Adrenal gland (tissue), 12 donors: Measurements from ENCODE around the gene IQSEC1. TPM values are rescaled to one million over a fixed set of nuclear protein-coding genes. Genes with fewer than 3 reads are reported as not detected.
A peak's percentile ranks its signal among the peaks of the same experiment; 100 is the strongest.

Source experiments
- DNase-seq, 7 donors: peaks; one replicate each; pipeline ENCODE4 v3.0.0-alpha.2; 2019 to 2020
- H3K27ac ChIP-seq, 5 donors: fragments of 200-600 bp; sonication (generic) in 4 of 5; 1 replicate in 3 of 5; 2 replicates in 2 of 5; pipeline versions ENCODE4 v1.5.1 to v1.8.0; 2016 to 2020; ENCODE audit warnings: mild to moderate bottlenecking in 1 of 5
- H3K27me3 ChIP-seq: fragments of 200-600 bp; 2 replicates; pipeline ENCODE4 v1.8.0; 2021
- H3K36me3 ChIP-seq, 2 donors: fragments of 200-600 bp; replicated peaks in 1 of 2; 1 replicate in 1 of 2; 2 replicates in 1 of 2; pipeline versions ENCODE4 v1.5.1 to v1.8.0; 2018 to 2022
- H3K4me1 ChIP-seq, 2 donors: fragments of 200-600 bp; replicated peaks in 1 of 2; 1 replicate in 1 of 2; 2 replicates in 1 of 2; pipeline versions ENCODE4 v1.5.1 to v1.8.0; 2018 to 2021
- H3K4me3 ChIP-seq, 4 donors: fragments of 200-600 bp; sonication (generic) in 3 of 4; one replicate each; pipeline ENCODE4 v1.5.1; 2016 to 2018
- H3K9me3 ChIP-seq, 3 donors: fragments of 200-600 bp; sonication (generic) in 1 of 3; replicated peaks in 1 of 3; 1 replicate in 2 of 3; 2 replicates in 1 of 3; pipeline versions ENCODE4 v1.5.1 to v1.8.0; 2016 to 2021
- CTCF ChIP-seq, 6 experiments: fragments of 450-650 bp in 4 of 6; fragments of 200-600 bp in 2 of 6; sonication (generic) in 1 of 6; IDR thresholded peaks; 1 replicate in 5 of 6; 2 replicates in 1 of 6; pipeline versions ENCODE4 v1.5.1 to v1.8.0; 2016 to 2021; ENCODE audit warnings: antibody characterized with exemption in 6 of 6, mild to moderate bottlenecking in 2 of 6, moderate library complexity in 1 of 6
- POLR2A ChIP-seq, 2 donors: fragments of 450-650 bp; IDR thresholded peaks; one replicate each; pipeline ENCODE4 v1.6.1; 2017; ENCODE audit warnings: antibody characterized with exemption in 2 of 2, mild to moderate bottlenecking in 2 of 2, moderate library complexity in 1 of 2
- WGBS, 4 donors: extraction: QIAGEN DNeasy Blood & Tissue Kit in 2 of 4; methylation state at CpG; one replicate each; pipeline versions ENCODE4 v1.1.5 to v1.1.7; 2013 to 2017; 5-methylcytosine and 5-hydroxymethylcytosine counted together
- intact Hi-C, 2 donors: fragments of 100-400 bp; cut with DNase I; formaldehyde crosslinking; loops; one replicate each; pipeline versions ENCODE4 v1.14.1 to v1.15.0; 2022 to 2023
- polyA plus RNA-seq, 3 donors: library from polyadenylated mRNA; stranded (reverse); fragments of 200-250 nt in 2 of 3; fragments of 350-450 nt in 1 of 3; fragmentation: Illumina TruSeq in 1 of 3; extraction: RNeasy Lipid Tissue Mini Kit (QIAGEN cat#74804) in 1 of 3; gene quantifications; one replicate each; pipeline ENCODE4 v1.2.3, GENCODE V29; 2013 to 2014
- total RNA-seq, 9 donors: library from RNA; depleted of rRNA in 4 of 9; stranded (reverse); fragments of >200 nt in 4 of 9; fragments of 120-200 nt in 1 of 9; fragmentation: NEBNext Ultra II Directional in 1 of 9; extraction: Animal tissue kit (Norgen Biotek cat#: 25700) in 1 of 9; gene quantifications; one replicate each; pipeline versions ENCODE4 v1.1.0 to v1.2.4, GENCODE V29; 2013 to 2023
- donor health status: healthy with polysubstance abuse.
- donor health status: Bipolar disorder and iron deficiency.
- donor health status: DM: yes; HTN: yes; CAD: no.
- donor health status: DM: no; HTN: no; CAD: no.
- donor health status: DM: no; HTN: no; CAD: no.
- donor health status: DM: yes; HTN: yes; CAD: no.

The IQSEC1 gene
- total and polyA plus RNA-seq, 12 donors: 24.4 to 133 (median 94.2) TPM

- peaks cover 30% of the 10 kb centered on the region for H3K27me3 ChIP-seq
- no peaks in the 10 kb centered on the region for H3K9me3 ChIP-seq
- 70 to 78% (median 76%) methylated on average over 7 of the region's 7 CpGs for WGBS, 4 donors
- TF ChIP-seq POLR2A (IDR thresholded peaks at IDR 0.05): no peak
- no peak for TF ChIP-seq CTCF (IDR thresholded peaks at IDR 0.05)
- intact Hi-C loops: no loop called here
- peaks cover 0 to 20% of the 10 kb centered on the region in 2 donors for H3K4me1 ChIP-seq
- no peak overlapping the region for H3K27ac ChIP-seq
- H3K36me3 ChIP-seq: no peaks in the 10 kb centered on the region
- peak in 4 of 7 donors; percentile 36 to 61 (median 42) for DNase-seq
- H3K4me3 ChIP-seq: no peak overlapping the region
Observed at GRCh38 chr3:13075318-13075717, 2.1 kb upstream of the IQSEC1 start.

- WGBS, 4 donors: 49 to 75% (median 60%) methylated on average over 13 of the region's 13 CpGs
- peaks cover 30% of the 10 kb centered on the region for H3K27me3 ChIP-seq
- no peak overlapping the region for H3K27ac ChIP-seq
- intact Hi-C loops: no loop called here
- no peaks in the 10 kb centered on the region for H3K9me3 ChIP-seq
- no peaks in the 10 kb centered on the region for H3K36me3 ChIP-seq
- H3K4me3 ChIP-seq: no peak overlapping the region
- H3K4me1 ChIP-seq: peaks cover 0 to 20% of the 10 kb centered on the region in 2 donors
- DNase-seq: no peak
- TF ChIP-seq POLR2A (IDR thresholded peaks at IDR 0.05) (no peak), CTCF (IDR thresholded peaks at IDR 0.05) (no peak)
Observed at GRCh38 chr3:13074006-13074375, 762 bp upstream of the IQSEC1 start.

GRCh38 chr3:13072600-13073325, 466 bp downstream of the IQSEC1 start:
- TF ChIP-seq POLR2A (IDR thresholded peaks at IDR 0.05) (no peak), CTCF (IDR thresholded peaks at IDR 0.05) (no peak)
- peak overlapping the region in 1 of 4 donors; percentile 11 for H3K4me3 ChIP-seq
- no peaks in the 10 kb centered on the region for H3K36me3 ChIP-seq
- H3K27ac ChIP-seq: peak overlapping the region in 1 of 5 donors; percentile 26
- peak in 1 of 7 donors; percentile 59 for DNase-seq
- WGBS, 4 donors: 16 to 24% (median 20%) methylated on average over 15 to 38 of the region's 38 CpGs
- H3K27me3 ChIP-seq: peaks cover 30% of the 10 kb centered on the region
- no peaks in the 10 kb centered on the region for H3K9me3 ChIP-seq
- H3K4me1 ChIP-seq: peaks cover 0 to 15% of the 10 kb centered on the region in 2 donors
- intact Hi-C loops: no loop called here

- TF ChIP-seq CTCF (IDR thresholded peaks at IDR 0.05) (no peak), POLR2A (IDR thresholded peaks at IDR 0.05) (no peak)
- intact Hi-C loops: no loop called here
- no peaks in the 10 kb centered on the region for H3K9me3 ChIP-seq
- no peaks in the 10 kb centered on the region for H3K36me3 ChIP-seq
- WGBS, 4 donors: 58 to 71% (median 65%) methylated on average over 5 to 14 of the region's 14 CpGs
- H3K27ac ChIP-seq: peak overlapping the region in 1 of 5 donors; percentile 17
- peaks cover 30% of the 10 kb centered on the region for H3K27me3 ChIP-seq
- DNase-seq: peak in 2 of 7 donors; percentile 25 to 86
- H3K4me1 ChIP-seq: peaks cover 0 to 9% of the 10 kb centered on the region in 2 donors
- H3K4me3 ChIP-seq: no peak overlapping the region
Observed at GRCh38 chr3:13072239-13072599, 1.0 kb downstream of the IQSEC1 start.
